ENCODE results near the gene GPR17.
A peak's percentile ranks its signal among the peaks of the same experiment; 100 is the strongest.

Gene GPR17

DNA sequence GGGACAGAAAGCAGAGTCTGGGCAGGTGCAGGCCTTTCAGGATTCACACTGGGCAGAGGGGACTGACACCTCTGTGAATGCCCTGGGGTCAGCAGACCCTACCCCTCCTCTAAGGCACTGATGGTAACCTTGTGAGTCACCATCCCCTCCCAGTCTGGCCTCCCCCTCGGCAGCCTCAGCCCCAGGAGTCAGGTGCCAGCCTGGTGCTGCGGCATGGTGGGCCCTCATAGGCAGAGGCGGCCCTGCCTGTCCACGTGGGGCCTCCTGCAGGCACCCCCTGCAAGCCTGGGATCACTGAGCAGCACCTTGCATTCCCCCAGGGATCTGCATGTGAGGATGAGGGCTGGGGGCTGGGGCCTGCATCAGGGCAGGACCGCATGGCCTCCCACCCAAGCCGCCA lies 4.8 kb upstream of the GPR17 start:
- peaks cover 42% of the 10 kb centered on the region for H3K4me1 Mint-ChIP-seq (ENCODE audit: low read depth)
- H3K4me3 Mint-ChIP-seq: peak overlapping the region; percentile 66
- H3K27ac Mint-ChIP-seq: peak overlapping the region; percentile 75
- no peaks in the 10 kb centered on the region for H3K27me3 Mint-ChIP-seq
- H3K9me3 Mint-ChIP-seq (ENCODE audit: low read depth): no peaks in the 10 kb centered on the region
- no peaks in the 10 kb centered on the region for H3K36me3 Mint-ChIP-seq

DNA sequence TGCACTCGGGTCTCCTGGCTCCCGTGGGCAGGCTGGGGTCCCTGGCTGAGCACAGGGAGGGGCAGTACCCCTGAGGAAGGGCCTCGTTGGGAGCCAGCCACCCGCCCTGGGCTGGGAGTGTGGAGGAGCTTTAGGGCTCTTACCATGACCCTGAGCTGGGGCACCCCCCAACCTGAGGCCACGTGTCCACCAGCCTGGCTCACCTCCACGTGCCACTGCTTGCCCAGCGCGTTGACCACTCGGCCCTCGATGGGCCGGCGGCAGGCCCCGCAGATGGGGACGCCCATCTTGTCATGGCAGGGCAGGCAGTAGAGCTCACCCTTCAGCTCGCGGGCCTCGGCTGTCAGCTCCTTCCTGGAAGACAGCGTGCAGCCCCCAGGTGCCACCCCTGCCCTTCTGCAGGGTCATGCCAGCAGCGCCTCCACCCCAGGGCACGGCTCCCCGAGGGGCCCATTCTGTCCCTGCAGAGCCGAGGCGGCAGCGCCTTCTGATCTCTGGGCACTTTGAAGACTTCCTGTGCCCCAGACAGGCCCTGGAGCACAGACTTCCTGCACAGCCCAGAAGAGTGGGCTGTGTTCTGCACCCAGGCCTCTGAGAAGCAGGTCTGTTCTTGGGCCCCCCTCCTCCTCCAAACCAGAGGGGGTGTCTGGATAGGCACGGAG lies 4.0 kb upstream of the GPR17 start:
- no peaks in the 10 kb centered on the region for H3K9me3 Mint-ChIP-seq (ENCODE audit: low read depth)
- peaks cover 39% of the 10 kb centered on the region for H3K4me1 Mint-ChIP-seq (ENCODE audit: low read depth)
- H3K27ac Mint-ChIP-seq: peak overlapping the region; percentile 81

DNA sequence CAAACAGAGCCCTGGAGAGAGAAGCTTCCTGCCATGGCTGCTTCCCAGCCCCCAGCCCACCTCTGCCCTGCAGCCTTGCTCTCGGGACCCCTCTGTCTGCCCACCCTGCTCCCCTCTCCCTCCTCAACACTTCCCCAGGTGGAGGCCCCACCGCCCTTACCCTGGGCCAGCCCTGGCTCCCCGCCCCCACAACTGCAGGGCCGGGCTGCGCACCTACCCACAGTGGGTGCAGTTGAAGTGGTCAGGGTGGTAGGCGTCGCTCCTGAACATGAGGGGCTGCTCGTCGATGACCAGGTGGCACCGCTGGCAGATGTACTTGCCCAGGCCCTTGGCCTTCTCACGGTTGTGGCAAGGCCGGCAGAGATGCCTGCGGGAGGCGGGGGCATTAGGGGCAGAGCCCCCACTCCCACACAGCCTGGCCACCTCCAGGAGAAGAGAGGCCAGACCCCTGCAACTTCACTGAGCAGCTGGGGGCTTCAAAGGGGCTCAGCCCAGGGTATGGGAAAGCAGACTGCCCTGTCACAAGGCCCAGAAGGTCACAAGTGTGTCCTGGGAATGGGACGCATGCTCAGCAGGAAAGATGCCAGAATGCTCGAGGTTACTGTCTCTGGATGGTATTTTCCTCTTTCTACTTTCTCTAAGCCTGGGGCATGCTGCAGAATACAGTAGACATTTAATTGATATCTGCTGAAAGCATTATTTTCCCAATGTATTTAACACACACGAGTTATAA lies 3.1 kb upstream of the GPR17 start:
- Mint-ChIP-seq H3K4me3 (no peak overlapping the region), H3K9me3 (ENCODE audit: low read depth) (no peaks in the 10 kb centered on the region), H3K27ac (peak overlapping the region; percentile 81), H3K36me3 (no peaks in the 10 kb centered on the region), H3K27me3 (no peaks in the 10 kb centered on the region), H3K4me1 (ENCODE audit: low read depth) (peaks cover 40% of the 10 kb centered on the region)

More for the DNA sequence above, 4.0 kb upstream of the GPR17 start:
- H3K27me3 Mint-ChIP-seq: no peaks in the 10 kb centered on the region
- no peaks in the 10 kb centered on the region for H3K36me3 Mint-ChIP-seq
- H3K4me3 Mint-ChIP-seq: peak overlapping the region; percentile 66

DNA sequence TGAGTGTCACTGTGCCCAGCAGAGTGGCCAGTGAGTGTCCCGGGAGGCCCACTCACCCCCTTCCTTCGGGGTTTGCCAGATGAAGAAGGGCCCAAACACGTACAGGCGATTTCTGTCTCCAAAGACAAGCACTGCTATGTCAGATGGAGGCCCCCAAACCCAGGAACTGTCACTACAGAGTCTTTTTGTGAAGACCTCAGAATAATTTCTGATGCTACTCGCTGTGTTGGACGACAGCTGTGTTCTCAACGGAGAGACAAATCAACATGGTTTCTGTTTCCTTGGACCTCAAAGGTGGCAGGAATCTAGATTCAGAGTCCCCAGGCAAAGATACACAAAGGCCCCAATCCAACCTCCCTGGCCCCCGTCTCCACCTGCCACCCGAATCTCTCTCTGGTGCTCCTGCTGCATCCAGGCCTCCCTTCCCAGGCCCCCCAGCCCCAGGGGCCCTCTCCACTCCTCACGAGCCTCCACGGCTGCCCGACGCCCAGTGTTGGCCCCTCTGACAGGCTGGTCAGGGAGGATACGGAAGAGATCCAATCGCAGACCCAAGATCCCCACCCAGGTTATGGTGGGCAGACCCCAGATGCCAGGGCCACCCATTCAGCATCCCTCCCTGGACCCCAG lies 2.4 kb upstream of the GPR17 start:
- no peaks in the 10 kb centered on the region for H3K27me3 Mint-ChIP-seq
- no peaks in the 10 kb centered on the region for H3K36me3 Mint-ChIP-seq
- peaks cover 40% of the 10 kb centered on the region for H3K4me1 Mint-ChIP-seq (ENCODE audit: low read depth)
- no peak overlapping the region for H3K4me3 Mint-ChIP-seq
- H3K9me3 Mint-ChIP-seq (ENCODE audit: low read depth): no peaks in the 10 kb centered on the region
- no peak overlapping the region for H3K27ac Mint-ChIP-seq

DNA sequence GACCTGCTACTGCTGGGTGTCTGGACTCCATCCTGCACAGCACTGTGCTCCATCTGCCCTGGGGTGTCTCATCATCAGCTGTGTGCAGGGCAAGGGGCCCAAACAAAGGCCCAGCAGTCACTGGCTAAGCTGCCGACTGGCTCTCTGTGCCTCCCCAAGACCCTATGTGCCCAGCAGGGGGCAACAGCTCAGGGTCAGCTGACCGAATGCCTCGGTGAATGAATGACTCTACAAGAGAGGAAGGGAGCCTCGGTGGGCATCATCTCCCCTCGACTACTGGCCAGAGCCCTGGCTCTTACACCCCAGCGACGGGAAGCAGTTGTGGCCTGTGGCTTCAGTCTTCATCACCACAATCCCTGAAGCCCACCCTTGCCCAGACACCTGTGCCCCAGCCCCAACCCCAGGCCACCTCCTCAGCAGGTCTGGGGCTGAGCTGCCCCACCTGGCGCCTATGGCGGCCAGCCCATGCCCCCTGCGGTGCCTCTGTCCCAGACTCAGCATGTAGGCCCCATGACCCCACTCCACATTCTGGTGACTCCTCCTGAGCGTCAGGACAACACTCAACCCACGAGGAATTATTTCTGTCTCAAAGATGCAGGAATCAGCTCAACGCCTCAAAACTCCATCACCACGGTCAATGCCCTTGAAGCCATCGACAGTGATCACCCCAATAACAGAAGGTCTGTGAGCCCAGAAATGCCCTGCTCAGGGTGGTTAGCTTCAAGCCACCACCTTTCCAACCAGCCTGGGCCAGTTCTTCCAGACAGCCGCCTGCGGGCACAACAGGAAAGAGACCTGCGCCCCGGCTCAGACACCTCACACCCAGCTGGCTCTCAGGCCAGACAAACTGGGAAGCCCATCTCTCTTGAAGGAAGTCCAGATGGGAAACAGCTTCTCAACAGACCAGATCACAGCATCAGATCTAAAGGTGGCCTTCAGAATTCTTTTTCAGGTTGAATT lies 1.6 kb upstream of the GPR17 start:
- no peaks in the 10 kb centered on the region for H3K9me3 Mint-ChIP-seq (ENCODE audit: low read depth)
- H3K27ac Mint-ChIP-seq: peak overlapping the region; percentile 51
- no peaks in the 10 kb centered on the region for H3K27me3 Mint-ChIP-seq
- peaks cover 35% of the 10 kb centered on the region for H3K4me1 Mint-ChIP-seq (ENCODE audit: low read depth)
- H3K36me3 Mint-ChIP-seq: no peaks in the 10 kb centered on the region
- no peak overlapping the region for H3K4me3 Mint-ChIP-seq

DNA sequence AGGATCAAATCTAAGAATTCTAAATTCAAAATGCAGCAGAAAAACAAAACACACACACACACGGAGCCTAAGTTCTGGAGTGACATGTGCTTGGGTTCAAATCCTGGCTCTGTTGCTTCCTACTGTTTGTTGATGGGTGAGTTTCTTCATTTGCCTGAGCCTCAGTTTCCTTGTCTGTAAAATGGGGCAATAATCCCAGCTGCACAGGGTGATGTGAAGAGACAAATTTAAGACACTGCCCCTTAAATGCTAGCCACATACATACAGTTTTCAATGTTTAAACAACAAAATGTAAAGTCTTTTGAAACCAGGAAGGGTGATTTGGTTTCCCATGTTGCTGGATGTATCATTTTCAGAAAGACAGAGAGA lies 943 bp upstream of the GPR17 start:
- H3K36me3 Mint-ChIP-seq: no peaks in the 10 kb centered on the region
- no peak overlapping the region for H3K4me3 Mint-ChIP-seq
- peak overlapping the region; percentile 51 for H3K27ac Mint-ChIP-seq
- H3K4me1 Mint-ChIP-seq (ENCODE audit: low read depth): peaks cover 33% of the 10 kb centered on the region
- no peaks in the 10 kb centered on the region for H3K9me3 Mint-ChIP-seq (ENCODE audit: low read depth)
- H3K27me3 Mint-ChIP-seq: no peaks in the 10 kb centered on the region

DNA sequence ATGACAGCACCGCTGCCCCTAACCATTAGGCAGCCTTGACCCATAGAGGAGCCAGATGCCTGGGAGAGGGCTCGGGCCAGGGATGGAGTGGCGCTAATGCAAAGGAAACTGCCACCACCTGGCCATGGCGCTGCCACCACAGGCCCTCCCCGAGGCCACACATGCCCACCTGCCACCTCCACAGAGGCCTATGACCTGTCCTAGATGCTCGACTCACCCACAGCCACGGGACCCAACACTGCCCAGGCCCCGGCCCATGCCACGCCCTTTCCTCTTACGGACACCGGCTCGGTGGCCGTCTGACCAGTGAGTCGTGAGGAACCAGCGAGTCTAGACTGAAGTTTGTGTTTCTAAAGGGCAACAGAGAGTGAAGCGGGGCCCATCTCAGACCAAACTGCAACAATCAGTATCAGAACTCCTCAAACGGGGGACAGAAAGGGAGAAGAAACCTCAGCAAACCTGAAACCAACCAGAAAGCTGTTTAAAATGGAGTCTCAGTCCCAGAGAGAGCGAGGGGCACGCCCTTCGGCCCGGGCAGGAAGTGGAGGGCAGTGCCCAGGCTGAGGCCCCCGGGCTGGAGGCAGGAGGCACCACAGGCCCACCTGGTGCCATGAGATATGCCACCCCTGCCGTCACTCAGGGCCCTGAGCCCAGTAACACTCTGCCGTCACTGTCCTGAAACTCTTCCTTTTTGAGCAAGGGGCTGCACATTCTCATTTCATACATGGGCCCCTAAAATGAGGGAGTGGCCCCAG lies 711 bp downstream of the GPR17 start:
- H3K27me3 Mint-ChIP-seq: no peaks in the 10 kb centered on the region
- H3K4me1 Mint-ChIP-seq (ENCODE audit: low read depth): peaks cover 29% of the 10 kb centered on the region
- H3K4me3 Mint-ChIP-seq: no peak overlapping the region
- H3K9me3 Mint-ChIP-seq (ENCODE audit: low read depth): no peaks in the 10 kb centered on the region
- no peaks in the 10 kb centered on the region for H3K36me3 Mint-ChIP-seq
- no peak overlapping the region for H3K27ac Mint-ChIP-seq

DNA sequence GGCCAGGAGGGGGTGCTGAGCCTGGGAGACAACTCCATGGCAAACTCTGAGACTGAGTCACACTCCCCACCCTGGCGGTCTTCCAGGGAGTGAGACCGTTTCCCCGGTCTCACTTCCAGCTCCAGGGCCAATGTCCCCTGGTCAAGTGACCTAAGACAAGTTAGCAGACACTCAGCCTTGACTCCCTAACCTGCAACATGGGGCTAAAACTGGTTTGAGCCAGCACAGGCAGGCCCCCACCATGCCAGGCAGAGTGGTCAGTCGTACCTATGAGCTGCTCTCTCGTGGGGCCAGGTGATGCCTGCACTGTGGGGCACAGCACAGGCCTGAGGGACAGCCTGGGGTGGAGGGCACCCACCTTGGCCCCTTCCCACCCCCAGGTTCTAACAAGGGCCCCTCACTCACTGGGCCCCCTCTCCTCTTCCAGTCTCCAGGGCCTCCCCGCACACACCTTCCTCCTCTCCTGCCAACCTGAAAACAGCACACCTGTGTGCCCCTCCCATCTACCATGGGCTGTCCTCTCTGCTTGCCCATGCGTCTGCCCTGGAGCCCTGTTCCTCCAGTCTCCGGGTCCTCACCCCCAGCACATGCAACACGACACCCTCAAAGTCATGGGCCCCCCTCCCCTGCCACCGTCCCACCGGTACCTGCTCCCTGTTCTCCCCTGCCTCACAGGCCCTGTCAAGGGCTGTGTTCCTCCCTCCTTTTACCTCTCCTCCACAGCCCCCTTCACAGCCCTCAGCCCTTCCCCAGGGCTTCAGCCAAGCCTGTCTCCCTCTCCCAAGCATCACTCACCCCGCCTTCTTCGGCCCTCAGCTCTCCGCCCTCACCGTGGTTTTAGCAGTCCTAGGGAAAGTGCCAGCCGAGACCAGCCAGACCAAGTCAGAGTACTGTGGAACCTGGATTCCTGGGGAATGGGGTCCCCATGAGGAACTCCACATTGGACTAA lies 1.6 kb downstream of the GPR17 start:
- Mint-ChIP-seq H3K9me3 (ENCODE audit: low read depth) (no peaks in the 10 kb centered on the region), H3K27me3 (no peaks in the 10 kb centered on the region), H3K4me1 (ENCODE audit: low read depth) (peaks cover 27% of the 10 kb centered on the region), H3K4me3 (no peak overlapping the region), H3K27ac (no peak overlapping the region), H3K36me3 (no peaks in the 10 kb centered on the region)

DNA sequence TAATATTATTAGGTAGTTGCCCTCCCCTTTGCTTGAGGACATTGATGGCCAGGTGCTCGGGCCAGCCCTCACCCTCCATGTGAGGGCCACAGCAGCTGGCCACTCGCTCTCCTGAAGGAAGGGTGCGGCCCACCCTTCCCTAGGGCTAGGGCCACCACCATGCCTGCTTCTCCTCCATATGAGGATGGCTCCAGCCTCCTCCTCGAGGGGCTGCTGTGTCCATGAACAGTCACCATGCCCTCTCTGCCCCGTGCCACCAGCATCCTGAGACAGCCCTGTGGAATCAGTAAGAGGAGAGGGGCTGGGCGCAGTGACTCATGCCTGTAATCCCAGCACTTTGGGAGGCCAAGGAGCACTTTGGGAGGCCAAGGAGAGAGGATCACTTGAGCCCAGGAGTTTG lies 2.4 kb downstream of the GPR17 start:
- Mint-ChIP-seq H3K4me1 (ENCODE audit: low read depth) (peaks cover 24% of the 10 kb centered on the region), H3K27ac (no peak overlapping the region), H3K27me3 (no peaks in the 10 kb centered on the region), H3K36me3 (no peaks in the 10 kb centered on the region), H3K9me3 (ENCODE audit: low read depth) (no peaks in the 10 kb centered on the region), H3K4me3 (no peak overlapping the region)

DNA sequence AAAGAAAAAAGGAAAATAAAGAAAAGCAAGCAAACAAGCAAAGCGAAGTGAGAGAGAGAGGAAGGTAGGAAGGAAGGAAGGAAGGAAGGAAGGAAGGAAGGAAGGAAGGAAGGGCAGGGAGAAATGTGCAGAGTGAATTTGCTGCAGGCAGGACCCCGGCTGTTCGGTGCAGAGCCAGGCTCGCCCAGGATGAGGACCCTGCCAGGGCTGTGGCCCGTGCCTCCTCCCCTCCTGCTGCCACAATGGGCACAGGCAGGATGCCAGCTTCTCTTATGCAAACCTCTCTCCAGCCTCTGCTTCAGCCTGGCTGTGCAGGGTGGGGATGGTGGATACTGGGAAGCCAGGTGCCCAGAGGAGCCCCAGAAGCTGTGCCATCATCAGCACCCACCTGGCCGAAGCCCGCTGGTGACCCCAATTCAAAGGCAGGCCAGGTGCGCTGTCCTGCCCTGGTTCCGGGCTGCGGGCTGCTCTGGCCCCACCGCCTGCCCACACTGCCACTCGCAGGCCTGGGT lies 3.2 kb downstream of the GPR17 start:
- Mint-ChIP-seq H3K27ac (no peak overlapping the region), H3K27me3 (no peaks in the 10 kb centered on the region), H3K4me3 (no peak overlapping the region), H3K36me3 (no peaks in the 10 kb centered on the region), H3K4me1 (ENCODE audit: low read depth) (peaks cover 20% of the 10 kb centered on the region), H3K9me3 (ENCODE audit: low read depth) (no peaks in the 10 kb centered on the region)

DNA sequence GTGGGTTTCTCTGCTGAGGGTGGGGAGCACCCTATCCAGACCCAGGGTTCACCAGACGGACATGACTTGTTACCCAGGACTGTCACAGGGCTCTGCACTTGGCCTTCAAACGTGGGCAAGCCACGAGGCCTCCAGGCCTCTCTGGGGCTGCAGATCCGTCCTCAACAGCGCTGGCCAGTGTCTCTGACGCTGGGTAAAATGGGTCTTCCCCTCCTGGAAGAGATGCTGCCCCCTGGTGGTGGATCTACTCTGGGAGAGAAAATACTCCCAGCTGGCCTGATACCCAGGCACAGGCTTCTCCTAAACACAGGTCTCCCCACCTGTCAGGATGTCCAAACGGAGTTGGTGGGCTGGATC lies 3.7 kb downstream of the GPR17 start:
- no peaks in the 10 kb centered on the region for H3K27me3 Mint-ChIP-seq
- no peaks in the 10 kb centered on the region for H3K36me3 Mint-ChIP-seq
- H3K9me3 Mint-ChIP-seq (ENCODE audit: low read depth): no peaks in the 10 kb centered on the region
- H3K4me3 Mint-ChIP-seq: peak overlapping the region; percentile 58
- peaks cover 20% of the 10 kb centered on the region for H3K4me1 Mint-ChIP-seq (ENCODE audit: low read depth)
- no peak overlapping the region for H3K27ac Mint-ChIP-seq

DNA sequence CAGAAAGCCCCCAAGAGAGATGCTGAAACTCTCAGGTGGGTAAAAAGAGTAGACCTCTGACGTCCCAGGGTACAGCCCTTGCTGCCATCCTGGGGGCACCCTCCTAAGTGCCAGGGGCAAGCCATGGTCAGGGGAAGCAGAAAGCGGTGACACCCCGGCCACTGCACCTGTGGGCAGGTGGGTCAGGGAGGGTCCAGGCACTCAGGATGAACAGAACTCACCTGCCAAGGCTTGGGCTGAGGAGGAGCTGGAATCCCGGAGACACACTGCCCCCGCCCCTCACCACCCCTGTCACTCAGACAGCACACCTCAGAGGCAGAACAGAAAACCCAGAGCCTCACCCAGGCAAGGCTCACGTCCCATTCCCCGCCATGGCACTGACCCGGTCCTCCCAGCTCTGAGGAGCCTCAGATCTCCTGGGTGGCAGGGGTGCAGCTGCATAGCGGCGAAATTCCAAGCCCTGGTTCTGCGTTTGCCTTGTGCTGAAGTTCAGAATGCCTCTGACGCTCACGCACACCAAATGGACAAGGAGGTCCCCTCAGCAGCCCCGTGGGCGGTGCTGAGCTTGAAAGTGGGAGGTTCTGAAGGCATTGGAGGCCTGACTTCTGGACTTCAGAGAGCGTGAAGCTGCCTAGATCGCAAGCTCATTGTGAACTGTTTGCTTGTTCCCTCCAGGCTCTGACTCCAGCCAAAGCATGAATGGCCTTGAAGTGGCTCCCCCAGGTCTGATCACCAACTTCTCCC lies 4.3 kb downstream of the GPR17 start:
- H3K27ac Mint-ChIP-seq: no peak overlapping the region
- H3K4me3 Mint-ChIP-seq: no peak overlapping the region

More for the DNA sequence above, 4.3 kb downstream of the GPR17 start:
- Mint-ChIP-seq H3K27me3 (no peaks in the 10 kb centered on the region), H3K36me3 (no peaks in the 10 kb centered on the region), H3K9me3 (ENCODE audit: low read depth) (no peaks in the 10 kb centered on the region), H3K4me1 (ENCODE audit: low read depth) (peaks cover 20% of the 10 kb centered on the region)

Measured in activated naive CD8-positive, alpha-beta T cell (primary cell).